Lower leg skin (tissue), 3 donors: Measurements from ENCODE around the gene STK10.

ENCODE experiments used
- POLR2A ChIP-seq, 2 donors: fragments of 450-650 bp; IDR thresholded peaks; one replicate each; pipeline ENCODE4 v1.6.1; 2016 to 2017; ENCODE audit warnings: antibody characterized with exemption in 2 of 2, mild to moderate bottlenecking in 1 of 2, moderate library complexity in 1 of 2
- TF ChIP-seq, protein P1 (sequence below), 3 donors: fragments of 450-650 bp; IDR thresholded peaks; one replicate each; pipeline ENCODE4 v1.5.1; 2016; ENCODE audit warnings: antibody characterized with exemption in 3 of 3, mild to moderate bottlenecking in 3 of 3, moderate library complexity in 2 of 3

DNA sequence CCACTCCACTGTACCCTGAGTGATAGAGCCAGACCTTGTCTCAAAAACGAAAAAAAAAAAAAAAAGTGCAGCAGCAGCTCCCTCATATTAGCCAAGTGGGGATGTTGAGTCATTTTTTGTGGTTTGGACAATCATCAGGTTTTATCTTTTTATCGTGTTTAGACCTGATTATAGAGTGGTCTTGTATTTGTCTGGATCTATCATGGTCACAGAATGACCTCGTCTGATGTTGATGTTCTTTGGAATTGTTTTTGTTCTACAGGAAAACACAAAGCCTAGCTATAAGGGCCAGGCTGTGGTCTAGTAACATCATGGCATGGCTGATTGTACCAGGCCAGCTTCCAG is 179.9 kb downstream of the STK10 start:
- TF ChIP-seq, protein P1, sequence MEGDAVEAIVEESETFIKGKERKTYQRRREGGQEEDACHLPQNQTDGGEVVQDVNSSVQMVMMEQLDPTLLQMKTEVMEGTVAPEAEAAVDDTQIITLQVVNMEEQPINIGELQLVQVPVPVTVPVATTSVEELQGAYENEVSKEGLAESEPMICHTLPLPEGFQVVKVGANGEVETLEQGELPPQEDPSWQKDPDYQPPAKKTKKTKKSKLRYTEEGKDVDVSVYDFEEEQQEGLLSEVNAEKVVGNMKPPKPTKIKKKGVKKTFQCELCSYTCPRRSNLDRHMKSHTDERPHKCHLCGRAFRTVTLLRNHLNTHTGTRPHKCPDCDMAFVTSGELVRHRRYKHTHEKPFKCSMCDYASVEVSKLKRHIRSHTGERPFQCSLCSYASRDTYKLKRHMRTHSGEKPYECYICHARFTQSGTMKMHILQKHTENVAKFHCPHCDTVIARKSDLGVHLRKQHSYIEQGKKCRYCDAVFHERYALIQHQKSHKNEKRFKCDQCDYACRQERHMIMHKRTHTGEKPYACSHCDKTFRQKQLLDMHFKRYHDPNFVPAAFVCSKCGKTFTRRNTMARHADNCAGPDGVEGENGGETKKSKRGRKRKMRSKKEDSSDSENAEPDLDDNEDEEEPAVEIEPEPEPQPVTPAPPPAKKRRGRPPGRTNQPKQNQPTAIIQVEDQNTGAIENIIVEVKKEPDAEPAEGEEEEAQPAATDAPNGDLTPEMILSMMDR (IDR thresholded peaks at IDR 0.05) = no peak
- no peak for TF ChIP-seq POLR2A (IDR thresholded peaks at IDR 0.05)
